HG03139 (cell line): Measurements from ENCODE around the gene MYO1D.
"Not testable (repeated sequence)": the region's sequence is repeated elsewhere in the genome, so short reads cannot be mapped to it uniquely, and the experiment has no call there.

Experiments
- ATAC-seq: cut with Tn5 transposase; IDR thresholded peaks from one replicate; pipeline ENCODE4 v1.9.1; 2021; ENCODE audit not compliant: unreplicated experiment

Gene MYO1D

GRCh38 chr17:32481193-32481592 is 395.7 kb downstream of the MYO1D start:
- ATAC-seq: no peak

GRCh38 chr17:32479074-32479617 is 397.8 kb downstream of the MYO1D start:
- ATAC-seq: no peak

GRCh38 chr17:32477220-32477619 is 399.7 kb downstream of the MYO1D start:
- no peak for ATAC-seq

- ATAC-seq: no peak
Measured at GRCh38 chr17:32475258-32475657, 401.7 kb downstream of the MYO1D start.

GRCh38 chr17:32471652-32472051 is 405.3 kb downstream of the MYO1D start:
- no peak for ATAC-seq

- ATAC-seq: no peak
Measured at GRCh38 chr17:32470405-32471167, 406.3 kb downstream of the MYO1D start.

- no peak for ATAC-seq
Measured at GRCh38 chr17:32467949-32468348, 409.0 kb downstream of the MYO1D start.

- no peak for ATAC-seq
Measured at GRCh38 chr17:32464374-32464773, 412.6 kb downstream of the MYO1D start.

GRCh38 chr17:32463304-32463703 is 413.6 kb downstream of the MYO1D start:
- no peak for ATAC-seq

- ATAC-seq: no peak
Measured at GRCh38 chr17:32461853-32462617, 414.9 kb downstream of the MYO1D start.

- no peak for ATAC-seq
Measured at GRCh38 chr17:32461498-32461852, 415.4 kb downstream of the MYO1D start.

GRCh38 chr17:32460054-32460453 is 416.9 kb downstream of the MYO1D start:
- no peak for ATAC-seq

GRCh38 chr17:32458371-32458770 is 418.6 kb downstream of the MYO1D start:
- no peak for ATAC-seq

GRCh38 chr17:32453370-32453769 is 423.6 kb downstream of the MYO1D start:
- no peak for ATAC-seq

GRCh38 chr17:32452281-32452680 is 424.6 kb downstream of the MYO1D start:
- ATAC-seq: no peak

- no peak for ATAC-seq
Measured at GRCh38 chr17:32451879-32452278, 425.0 kb downstream of the MYO1D start.

- ATAC-seq: not testable (repeated sequence)
Measured at GRCh38 chr17:32450379-32450778, 426.5 kb downstream of the MYO1D start.

GRCh38 chr17:32449963-32450362 is 427.0 kb downstream of the MYO1D start:
- no peak for ATAC-seq

- ATAC-seq: no peak
Measured at GRCh38 chr17:32446949-32447348, 430.0 kb downstream of the MYO1D start.

GRCh38 chr17:32445971-32446370 is 431.0 kb downstream of the MYO1D start:
- no peak for ATAC-seq

- ATAC-seq: no peak
Measured at GRCh38 chr17:32445497-32445896, 431.4 kb downstream of the MYO1D start.

- no peak for ATAC-seq
Measured at GRCh38 chr17:32445074-32445415, 431.9 kb downstream of the MYO1D start.
